AG08396 (cell line): ENCODE results near the gene CAPN14.

Source experiments
- DNase-seq: peaks from one replicate; pipeline ENCODE4 v3.0.0; 2012; ENCODE audit warnings: low spot score, mixed read lengths

CAPN14 gene

DNA sequence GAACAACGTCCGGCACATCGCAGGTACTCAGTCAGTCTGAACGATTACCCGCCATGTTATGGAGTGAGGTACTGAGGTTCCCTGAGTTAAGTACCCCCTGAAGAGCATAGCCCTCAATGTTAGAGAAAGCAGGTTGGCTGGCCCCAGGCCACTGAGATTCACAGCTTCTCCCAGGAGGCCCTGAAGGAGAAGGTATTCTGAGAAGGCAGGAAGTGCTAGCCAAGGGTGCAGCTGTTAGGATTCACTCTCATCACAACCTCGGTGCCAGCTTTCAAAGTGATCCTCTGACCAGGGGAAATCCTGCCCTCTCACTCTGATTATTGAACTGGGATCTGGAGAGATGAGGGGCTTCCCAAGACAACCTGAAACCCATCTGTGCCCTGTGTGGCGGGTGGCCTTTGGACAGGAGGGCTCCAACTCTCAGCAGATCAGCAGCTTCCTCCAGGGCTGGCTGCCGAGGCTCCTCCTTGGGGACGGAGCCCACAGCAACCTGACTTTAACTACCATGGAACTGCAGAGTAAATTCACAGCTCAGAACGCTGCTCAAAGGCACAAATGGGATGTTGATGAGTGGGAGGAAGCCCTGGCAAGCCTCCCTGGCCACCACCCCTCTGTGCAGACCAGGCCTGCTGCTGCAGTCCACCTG is 24.4 kb upstream of the CAPN14 start:
- DNase-seq = no peak

DNA sequence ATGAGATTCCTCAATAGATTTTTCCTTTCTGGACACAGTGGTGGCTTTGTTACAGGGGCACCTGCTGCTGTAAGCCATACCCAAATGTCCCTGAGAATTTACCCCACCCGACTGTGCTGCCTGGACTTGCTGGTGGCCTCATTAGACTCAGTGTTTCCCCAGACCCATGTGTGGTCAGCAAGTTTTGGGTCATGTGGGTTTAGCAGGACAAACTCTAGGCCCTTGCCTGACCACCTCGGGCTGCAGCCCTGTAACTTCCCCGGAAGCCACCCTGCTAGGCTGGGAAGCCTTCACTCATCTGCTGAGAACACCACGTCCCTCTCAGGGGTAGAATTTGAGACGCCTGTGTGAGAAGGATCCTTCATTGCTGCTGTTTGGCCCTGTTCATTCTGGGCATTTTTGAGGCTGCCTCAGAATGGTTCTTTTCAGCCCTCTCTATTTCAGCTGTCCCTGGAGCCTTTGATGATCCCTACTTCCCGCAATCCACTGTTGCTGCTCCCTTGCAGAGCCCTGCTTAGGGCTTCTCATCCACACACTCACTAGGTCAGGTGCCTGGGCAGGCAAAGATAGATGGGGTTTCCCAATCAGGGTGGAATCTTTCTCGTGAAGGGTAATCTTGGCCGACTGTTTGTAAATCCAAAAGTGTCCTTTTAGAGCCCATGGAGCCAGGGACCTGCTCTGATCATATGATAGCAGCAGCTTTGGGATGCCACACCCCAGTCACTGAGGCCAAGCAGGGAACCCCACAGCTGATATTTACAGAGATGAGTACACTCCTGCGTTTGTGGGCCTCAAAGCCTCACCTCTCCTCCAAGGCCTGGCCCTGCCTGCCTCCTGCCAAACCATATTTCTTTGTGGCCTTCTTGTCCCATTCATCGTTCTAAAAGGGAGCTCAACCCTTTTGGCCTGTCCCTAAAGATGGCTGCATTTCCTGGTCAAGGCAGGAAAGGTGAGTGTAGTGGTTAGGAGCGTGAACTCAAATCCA is 23.4 kb upstream of the CAPN14 start:
- no peak for DNase-seq

DNA sequence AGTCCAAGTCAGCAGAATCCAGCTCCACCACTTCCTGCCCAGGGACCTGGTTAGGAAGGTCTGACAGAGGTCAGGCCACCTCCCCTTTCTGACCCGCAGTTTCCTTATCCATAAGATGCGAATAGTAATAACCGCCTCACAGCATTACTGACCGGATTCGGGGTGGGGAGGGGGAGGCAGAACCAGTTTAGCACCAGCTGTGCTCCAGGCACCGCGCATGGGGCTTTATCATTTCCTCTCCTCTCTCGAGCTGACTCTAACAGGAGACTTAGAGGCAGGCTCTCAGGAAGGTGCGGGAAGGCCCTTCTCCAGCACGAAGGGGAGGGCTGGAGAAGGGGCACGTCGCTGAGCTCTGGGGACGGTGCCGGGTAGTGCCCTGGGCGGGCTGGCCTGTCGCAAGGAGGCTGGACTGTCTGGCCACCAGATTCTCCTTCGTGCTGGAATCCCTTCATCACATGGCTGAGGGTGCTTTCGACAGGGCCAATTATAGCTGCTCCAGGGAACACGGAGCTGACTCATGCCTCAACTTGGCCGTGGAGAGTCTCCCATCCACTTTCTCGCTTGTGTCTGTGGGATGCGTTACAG is 22.4 kb upstream of the CAPN14 start:
- DNase-seq = peak; percentile 81

DNA sequence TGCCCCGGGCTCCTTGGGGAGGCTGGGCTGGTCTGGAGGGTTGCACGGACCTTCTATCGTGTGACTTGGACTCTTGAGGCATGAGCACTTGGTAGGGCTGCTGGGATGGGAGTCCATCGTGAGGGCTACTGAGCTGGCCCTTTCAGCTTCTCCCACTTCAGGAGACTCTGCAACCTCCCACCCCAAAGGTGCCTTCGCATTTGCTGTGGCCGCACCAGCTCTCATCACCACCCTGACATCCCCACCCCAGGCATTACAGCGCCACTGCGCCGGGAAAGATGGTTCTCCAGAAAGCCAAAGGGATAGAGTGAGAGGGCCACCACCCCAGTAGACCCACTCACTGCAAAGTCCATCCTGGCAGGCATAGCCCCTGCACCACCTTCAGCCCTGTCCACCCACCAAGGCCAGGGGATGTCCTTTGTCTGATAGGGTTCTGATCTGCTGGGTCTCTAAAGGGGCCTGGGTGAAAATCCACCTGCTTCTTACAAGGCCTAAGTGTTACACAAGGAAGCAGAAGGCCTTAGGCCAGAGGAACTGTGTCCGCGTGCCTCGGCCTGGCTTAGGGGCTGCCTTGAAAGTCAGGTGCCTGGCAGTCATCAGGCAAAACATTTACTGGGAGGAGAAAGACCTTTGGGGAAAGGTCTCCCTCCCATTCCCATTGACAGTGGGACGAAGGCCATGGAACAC is 21.7 kb upstream of the CAPN14 start:
- DNase-seq = no peak

DNA sequence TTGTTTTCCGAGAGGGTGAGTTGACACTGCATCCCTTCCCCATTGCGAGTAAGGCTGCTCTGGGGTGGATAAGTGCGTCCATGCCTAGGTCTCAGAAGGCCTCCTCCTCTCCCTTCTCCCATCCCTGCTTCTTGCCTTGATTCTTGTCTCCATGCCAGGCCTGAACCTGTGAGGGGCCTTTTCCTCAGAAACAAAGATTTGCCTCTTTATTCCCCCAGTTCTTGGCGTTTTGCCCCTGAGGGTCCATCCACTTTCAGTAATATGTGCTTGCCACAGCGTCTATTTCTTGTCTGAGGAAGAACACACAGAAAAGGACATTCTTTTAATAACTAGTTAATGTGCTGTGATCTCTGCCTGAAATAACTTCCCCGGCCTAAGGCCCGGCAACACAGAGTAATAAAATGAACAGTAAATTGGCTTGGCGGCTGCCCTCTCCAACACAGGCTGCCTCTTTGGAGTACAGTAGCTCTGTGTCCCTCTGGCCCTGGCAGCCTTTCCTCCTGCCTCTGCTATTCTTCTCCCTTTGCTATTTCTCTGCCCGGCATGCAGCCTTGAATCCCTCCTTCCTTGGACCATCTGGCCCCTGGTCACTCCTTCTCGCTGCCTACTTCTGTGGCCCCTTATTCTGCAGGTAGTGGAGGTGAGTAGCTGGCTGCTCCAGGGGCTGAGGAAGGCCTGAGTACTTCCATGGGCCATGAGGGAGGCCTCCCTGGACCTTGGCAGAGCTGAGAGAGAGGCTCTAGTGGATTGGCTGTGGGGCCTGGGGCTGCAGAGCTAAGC is 21.0 kb upstream of the CAPN14 start:
- no peak for DNase-seq

DNA sequence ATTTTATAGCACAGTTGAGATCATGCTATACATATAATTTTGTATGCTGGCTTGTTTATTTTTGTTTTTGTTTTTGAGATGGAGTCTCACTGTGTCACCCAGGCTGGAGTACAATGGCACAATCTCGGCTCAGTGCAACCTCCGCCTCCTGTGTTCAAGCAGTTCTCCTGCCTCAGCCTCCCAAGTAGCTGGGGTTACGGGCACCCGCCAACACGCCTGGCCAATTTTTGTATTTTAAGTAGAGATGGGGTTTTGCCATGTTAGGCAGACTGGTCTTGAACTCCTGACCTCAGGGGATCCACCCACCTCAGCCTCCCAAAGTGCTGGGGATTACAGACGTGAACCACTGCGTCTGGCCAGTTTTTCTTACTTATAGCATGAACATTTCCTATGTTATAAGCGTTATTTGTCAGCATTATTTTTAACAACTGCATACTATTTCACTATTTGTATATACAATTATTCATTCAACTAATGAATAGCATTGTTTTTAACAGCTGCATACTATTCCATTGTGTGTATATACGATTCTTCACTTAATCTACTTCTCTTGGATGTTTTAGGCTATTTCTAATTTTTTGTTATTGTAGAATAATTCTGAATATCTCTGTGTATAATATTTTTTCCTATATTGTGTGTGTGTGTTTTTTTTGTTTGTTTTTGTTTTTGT is 20.2 kb upstream of the CAPN14 start:
- DNase-seq = no peak

DNA sequence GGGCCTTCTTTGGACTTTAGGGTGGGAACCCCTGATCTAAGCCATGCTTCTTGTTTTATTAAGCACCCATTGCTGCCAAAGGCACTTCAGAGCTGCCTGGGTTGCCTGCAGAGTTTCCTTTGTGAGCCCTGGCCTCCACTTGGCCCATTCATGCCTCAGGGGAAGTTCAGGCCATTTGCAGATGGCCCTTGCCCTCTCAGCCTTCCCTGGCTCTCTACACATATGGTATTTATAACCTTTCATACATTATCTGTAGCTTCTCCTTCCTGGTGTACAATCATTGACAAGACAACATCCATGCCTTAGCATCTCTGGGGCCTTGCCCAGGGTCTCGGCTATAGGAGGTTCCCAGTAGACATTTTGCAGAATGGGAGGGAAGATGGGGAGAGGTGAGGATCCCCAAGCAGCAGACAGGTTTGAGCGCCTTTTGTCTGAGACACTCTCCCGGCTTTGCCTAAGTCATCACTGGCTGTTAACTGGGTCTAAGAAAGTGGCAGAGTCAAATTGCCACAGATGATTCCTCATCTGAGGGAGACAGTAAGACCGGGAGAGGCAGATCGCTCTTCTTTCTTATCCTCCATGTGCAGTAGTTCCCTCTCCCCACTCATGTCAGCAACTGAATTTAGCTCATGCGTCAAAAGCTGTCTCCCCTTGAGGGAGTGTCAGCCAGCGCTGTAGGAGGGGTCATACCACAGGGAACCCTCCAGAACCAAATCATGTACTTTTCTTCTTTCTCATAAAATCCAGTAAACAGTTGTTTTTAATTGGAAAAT is 19.3 kb upstream of the CAPN14 start:
- DNase-seq = no peak

DNA sequence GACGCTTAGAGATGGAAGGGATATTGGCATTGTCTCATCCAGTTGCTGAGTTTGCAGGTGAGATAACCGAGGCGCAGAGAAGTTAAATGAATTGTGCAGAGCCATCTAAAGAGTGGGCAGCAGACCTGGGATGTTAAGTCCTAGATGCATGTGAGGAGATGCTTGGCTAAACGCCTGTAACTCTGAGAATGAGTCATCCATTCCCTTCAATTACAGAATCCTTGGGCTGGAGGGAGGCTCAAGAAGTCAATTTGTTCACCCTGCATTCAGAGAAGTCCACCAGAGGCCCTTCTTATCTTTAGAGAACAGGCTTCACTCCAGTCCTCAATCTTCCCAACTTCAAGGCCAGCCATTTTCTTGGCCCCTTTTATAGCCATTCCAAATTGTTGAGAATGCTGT is 18.2 kb upstream of the CAPN14 start:
- peak; percentile 80 for DNase-seq

DNA sequence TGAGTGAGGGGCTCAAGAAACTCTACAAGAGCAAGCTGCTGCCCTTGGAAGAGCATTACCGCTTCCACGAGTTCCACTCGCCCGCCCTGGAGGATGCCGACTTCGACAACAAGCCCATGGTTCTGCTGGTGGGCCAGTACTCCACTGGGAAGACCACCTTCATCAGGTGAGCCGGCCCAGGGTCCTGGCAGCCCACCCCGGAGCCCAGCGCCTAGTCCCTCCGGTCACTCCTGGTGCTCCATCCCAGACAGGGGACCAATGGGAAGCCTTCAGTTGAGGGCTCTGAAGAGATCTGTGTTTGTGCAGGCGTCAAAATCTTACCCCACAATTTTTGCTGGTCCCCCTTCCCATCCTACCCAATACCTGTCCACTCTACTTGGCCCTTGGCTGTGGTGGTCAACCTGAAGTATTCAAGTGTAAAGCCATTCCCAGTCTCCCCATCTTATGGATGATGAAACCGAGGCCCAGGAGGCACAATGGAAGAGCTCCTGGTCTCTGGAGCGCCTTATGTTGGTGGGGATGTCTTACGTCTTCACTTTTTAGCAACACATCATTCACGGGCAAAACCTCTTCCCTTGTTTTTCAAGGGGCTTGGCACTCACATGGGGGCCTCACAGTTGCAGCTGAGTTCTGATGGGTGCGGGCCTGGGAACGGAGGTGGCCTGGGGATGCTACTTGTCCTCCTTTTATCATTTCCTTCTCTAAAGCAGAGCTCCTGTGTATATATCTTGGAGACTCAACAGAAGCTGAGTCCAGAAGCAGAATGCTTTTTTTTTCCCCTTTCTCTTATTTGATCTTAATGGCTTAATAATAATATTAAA is 17.6 kb upstream of the CAPN14 start:
- no peak for DNase-seq

DNA sequence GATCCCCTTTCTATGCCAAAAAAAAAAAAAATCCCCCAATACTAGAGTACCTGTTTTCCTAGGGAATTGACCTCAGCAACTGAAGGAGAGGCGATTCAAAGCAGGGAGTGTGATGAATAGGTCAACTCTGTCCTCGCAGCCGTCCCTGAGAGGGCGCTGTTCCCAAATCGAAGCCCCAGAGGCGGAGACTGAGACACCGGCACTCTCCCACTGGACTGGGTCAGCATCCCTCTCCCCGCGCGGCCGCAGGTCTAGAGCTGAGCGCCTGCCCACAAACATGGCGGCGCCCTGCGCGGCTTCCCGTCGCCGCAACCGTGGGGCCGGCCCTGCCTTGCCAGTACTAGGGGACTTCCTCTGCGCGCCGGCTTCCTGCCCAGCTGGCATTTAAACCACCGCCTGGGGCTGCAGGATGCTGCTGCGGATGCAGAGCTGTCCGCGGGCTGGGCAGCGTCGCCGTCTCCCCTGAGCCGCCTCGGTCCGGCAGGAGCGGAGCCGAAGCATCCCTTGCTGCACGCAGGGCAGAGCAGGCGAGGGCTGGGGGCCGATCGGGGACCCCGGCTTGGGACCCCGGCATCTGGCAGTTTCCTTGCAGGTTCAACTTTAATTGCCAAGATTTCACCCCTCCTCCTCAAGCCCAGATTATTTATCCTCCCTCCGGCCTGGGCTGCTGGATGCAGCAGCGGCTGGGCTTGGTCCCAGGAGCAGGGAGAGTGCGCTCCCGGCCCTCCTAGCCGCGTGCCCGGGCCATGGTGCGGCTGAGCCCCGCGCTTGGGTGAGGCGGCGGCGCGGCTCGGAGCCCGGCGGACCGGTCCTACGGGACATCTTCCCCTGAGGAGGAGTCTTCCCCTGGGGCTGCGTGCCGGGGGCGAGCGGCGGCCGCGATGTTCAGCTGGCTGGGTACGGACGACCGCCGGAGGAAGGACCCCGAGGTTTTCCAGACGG is 16.7 kb upstream of the CAPN14 start, which contains the start of gene EHD3:
EHD3 (plus strand) TSS at position 412 of the 942 bp plus-strand sequence; CDS start at position 882, 470 bp downstream.
- peak; percentile 92 for DNase-seq

DNA sequence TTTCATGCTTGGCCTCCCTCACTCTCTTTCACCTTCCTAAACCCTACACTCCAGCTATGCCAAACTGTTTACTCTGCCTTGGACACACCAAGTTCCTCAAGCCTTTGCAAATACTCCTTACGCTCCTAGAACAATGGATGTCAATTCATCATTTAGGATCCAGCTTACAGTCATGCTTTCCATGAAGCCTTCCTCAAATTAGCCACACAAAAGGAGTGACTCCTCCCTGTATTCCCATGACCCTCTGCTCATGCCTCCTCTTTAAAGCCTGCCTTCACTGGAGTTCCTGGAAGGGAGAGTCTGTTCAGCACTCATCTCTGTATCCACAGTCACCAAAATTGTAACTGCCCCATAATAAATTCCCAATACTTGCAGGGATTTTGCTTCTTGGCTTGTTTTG is 15.9 kb upstream of the CAPN14 start:
- DNase-seq = no peak

DNA sequence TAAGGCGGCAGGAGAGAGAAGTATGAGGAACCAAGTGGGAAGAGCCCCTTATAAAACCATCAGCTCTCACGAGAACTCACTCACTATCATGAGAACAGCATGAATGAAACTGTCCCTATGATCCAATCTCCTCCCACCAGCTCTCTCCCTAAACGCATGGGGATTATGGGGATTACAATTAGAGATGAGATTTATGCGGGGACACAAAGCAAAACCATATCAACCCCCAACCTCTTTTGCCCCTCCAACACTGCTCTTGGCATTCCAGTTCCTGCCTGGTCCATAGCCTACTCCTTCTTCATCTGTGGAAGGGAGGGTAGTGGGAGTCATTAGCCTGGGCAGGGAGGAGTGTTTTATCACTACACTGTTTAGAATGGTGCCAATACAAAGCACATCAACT is 15.3 kb upstream of the CAPN14 start:
- DNase-seq = no peak

DNA sequence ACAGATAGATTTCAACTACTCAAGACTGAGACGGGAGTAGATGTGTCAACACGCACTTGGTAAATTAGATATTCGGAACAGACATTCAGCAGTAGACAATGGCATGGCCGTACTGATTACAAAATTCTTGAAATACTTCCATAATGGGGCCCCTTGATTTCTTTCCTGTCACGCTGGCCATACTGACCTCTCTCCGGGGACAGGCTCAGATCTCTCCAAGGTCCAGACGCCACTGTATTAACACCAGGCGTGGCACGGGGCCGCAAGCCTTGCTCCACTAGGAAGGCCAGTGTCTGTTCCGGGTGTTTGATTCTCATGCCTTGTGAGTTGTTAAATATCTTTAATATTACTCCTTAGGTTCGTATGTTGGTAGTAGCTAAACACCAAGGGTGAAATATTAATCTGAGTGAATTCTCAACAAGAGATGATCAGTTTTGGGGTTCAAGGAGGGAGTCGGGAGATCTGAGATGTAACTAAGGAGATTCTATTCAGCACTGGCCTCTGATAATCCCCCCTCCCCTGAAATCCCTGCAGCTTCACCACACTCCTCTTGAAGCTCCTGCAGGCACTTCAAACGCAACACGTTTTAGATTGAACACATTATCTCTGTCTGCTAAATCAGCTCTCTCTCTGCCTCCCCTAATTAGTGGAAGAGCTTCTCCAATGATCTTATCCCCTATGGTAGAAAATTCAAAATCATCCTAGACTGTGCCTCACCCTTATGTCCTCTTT is 14.4 kb upstream of the CAPN14 start:
- no peak for DNase-seq

DNA sequence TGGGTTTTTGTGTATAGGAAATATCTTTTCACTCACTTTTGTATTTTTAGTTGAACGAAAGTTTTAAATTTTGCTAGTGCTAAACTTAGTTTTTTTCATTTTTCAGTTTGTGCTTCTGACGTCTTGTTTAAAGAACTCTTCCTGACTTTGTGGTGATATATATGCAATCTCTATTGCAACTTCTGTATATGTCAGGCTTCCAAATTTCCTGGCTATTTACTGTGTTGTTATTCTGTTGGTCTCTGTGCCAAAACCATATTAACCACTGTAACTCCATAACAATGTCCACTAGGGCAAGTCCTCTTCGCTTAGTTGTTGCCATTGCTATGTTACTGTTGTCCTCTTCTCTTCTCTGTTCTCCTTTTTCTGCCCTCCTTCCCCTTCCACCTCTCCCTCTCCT is 13.4 kb upstream of the CAPN14 start:
- DNase-seq = no peak

DNA sequence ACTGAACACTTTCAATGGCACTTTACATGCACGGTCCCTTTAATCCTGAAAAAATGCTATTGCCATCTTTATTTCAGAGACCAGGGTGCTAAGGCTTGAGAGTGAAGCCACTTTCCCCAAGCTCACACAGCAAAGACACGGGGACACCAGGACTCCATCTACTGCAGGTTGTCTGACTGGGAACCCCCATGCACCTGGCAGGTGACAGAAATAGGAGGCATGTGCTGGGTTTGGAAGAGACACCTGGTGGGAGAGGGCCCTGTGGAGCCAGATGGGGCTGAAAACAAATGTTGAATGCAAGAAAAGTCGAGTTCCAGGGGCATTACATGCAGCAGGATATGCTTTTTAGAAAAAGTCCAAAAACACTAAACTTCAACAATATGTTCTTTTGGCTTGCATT is 11.4 kb upstream of the CAPN14 start:
- DNase-seq = no peak

DNA sequence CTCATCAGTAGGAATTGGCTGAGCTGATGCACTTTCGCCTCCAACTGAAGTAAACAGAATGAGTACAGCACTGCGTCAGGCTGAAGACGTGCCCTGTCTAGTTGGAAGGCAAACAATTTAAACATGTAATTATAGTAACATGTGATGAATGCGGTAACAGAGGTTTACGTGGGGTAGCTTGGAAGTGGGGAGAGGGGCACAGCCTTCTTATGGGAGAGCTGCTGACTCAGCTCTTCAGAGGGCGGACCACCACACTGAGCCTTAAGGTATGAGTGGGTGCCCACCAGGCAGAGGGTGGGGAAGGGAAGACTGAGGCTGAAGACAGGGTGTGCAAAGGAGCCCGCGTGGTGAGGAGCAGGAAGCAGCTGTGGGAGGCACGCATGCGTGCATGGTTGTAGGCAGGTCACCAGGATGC is 10.4 kb upstream of the CAPN14 start:
- DNase-seq = peak; percentile 31

DNA sequence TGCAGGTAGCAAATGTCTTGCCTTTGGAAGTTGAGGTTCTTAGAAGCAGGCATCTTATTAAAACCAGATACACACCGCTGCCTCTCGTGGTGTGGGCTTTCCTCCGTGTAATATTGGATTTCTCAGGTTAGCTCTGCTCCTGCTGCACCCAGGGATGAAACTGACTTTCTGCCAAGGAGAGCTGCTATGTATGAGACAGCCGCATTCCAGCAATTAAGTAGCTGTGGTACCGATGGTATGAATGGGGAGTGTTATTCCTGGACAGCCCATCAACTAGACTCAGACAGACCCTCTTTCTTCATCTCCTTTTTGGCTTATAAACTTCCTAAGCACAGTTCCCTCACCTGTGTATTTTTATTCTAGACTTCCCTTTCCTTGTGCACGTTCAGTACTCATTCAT is 9.8 kb upstream of the CAPN14 start:
- no peak for DNase-seq
